C4-2B (cell line): Measurements from ENCODE around the gene HLA-A.

Source experiments
- ZFX ChIP-seq: fragments of 450-650 bp; IDR thresholded peaks from 2 replicates; pipeline ENCODE4 v1.6.1; 2017
- TF ChIP-seq, protein P1 (sequence below): fragments of 450-650 bp; conservative IDR thresholded peaks from 2 replicates; pipeline ENCODE4 v1.5.1; 2017; ENCODE audit warnings: mild to moderate bottlenecking

DNA sequence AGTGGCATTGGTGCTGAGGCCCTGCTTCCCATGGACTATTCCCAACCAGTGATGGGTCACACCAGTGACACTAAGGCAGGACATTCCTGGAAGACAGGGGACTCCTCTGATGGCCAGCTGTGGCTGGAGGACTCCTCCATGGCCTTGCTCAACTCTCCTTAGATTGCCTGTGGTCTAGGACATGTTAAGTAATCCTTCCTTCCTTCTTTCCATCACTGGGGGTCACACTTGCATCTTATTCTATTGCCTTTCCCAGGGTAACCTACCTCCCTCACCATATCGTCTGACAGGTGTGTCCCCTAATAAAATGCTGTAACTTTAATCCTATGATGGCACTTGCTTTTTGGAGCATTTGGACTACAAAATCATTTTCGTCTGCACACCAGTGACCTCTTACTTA lies 24.5 kb upstream of the HLA-A start:
- TF ChIP-seq, protein P1, sequence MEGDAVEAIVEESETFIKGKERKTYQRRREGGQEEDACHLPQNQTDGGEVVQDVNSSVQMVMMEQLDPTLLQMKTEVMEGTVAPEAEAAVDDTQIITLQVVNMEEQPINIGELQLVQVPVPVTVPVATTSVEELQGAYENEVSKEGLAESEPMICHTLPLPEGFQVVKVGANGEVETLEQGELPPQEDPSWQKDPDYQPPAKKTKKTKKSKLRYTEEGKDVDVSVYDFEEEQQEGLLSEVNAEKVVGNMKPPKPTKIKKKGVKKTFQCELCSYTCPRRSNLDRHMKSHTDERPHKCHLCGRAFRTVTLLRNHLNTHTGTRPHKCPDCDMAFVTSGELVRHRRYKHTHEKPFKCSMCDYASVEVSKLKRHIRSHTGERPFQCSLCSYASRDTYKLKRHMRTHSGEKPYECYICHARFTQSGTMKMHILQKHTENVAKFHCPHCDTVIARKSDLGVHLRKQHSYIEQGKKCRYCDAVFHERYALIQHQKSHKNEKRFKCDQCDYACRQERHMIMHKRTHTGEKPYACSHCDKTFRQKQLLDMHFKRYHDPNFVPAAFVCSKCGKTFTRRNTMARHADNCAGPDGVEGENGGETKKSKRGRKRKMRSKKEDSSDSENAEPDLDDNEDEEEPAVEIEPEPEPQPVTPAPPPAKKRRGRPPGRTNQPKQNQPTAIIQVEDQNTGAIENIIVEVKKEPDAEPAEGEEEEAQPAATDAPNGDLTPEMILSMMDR: no peak
- TF ChIP-seq ZFX: no peak
